Hepatocyte (in vitro differentiated cells): ENCODE data around the gene FOXC2. TPM values are rescaled to one million over a fixed set of nuclear protein-coding genes. Genes with fewer than 3 reads are reported as not detected.

Experiments used
- DNase-seq: peaks from one replicate; pipeline ENCODE4 v3.0.0-alpha.2; 2016; ENCODE audit warnings: low spot score
- H2AFZ ChIP-seq: fragments of 200-600 bp; sonication (generic); 2 replicates; pipeline ENCODE4 v1.6.0; 2016; ENCODE audit warnings: antibody characterized with exemption, mild to moderate bottlenecking
- H3K27ac ChIP-seq: fragments of 200-600 bp; sonication (generic); 2 replicates; pipeline ENCODE4 v1.5.1; 2016; ENCODE audit warnings: mild to moderate bottlenecking
- H3K27me3 ChIP-seq: fragments of 200-600 bp; sonication (generic); 2 replicates; pipeline ENCODE4 v1.6.1; 2016
- H3K36me3 ChIP-seq: fragments of 200-600 bp; sonication (generic); replicated peaks from 2 replicates; pipeline ENCODE4 v1.5.1; 2016; ENCODE audit warnings: low read depth; ENCODE audit not compliant: insufficient read depth
- H3K4me1 ChIP-seq: fragments of 200-600 bp; sonication (generic); 2 replicates; pipeline ENCODE4 v1.5.1; 2016; ENCODE audit warnings: mild to moderate bottlenecking, moderate library complexity; ENCODE audit not compliant: insufficient read depth
- H3K4me2 ChIP-seq: fragments of 200-600 bp; sonication (generic); 2 replicates; pipeline ENCODE4 v1.6.0; 2016
- H3K4me3 ChIP-seq: fragments of 200-600 bp; sonication (generic); 2 replicates; pipeline ENCODE4 v1.5.1; 2016; ENCODE audit warnings: mild to moderate bottlenecking
- H3K79me2 ChIP-seq: fragments of 200-600 bp; sonication (generic); 2 replicates; pipeline ENCODE4 v1.6.0; 2017; ENCODE audit warnings: mild to moderate bottlenecking
- H3K9me2 ChIP-seq: fragments of 200-600 bp; sonication (generic); replicated peaks from 2 replicates; pipeline ENCODE4 v1.6.0; 2017; ENCODE audit warnings: mild to moderate bottlenecking; ENCODE audit not compliant: insufficient read depth
- H3K9me3 ChIP-seq: fragments of 200-600 bp; sonication (generic); 2 replicates; pipeline ENCODE4 v1.5.1; 2016; ENCODE audit warnings: low read depth, mild to moderate bottlenecking
- H4K20me1 ChIP-seq: fragments of 200-600 bp; sonication (generic); 2 replicates; pipeline ENCODE4 v1.6.0; 2016; ENCODE audit warnings: mild to moderate bottlenecking; ENCODE audit not compliant: insufficient read depth, poor library complexity, severe bottlenecking
- CTCF ChIP-seq: fragments of 200-600 bp; sonication (generic); IDR thresholded peaks from 2 replicates; pipeline ENCODE4 v1.5.1; 2016; ENCODE audit warnings: antibody characterized with exemption, mild to moderate bottlenecking; ENCODE audit not compliant: poor library complexity
- EZH2 ChIP-seq: fragments of 200-600 bp; sonication (generic); IDR thresholded peaks from 2 replicates; pipeline ENCODE4 v1.6.1; 2016; ENCODE audit warnings: antibody characterized with exemption, mild to moderate bottlenecking, borderline replicate concordance
- EZH2phosphoT487 ChIP-seq: fragments of 200-600 bp; sonication (generic); IDR thresholded peaks from one replicate; pipeline ENCODE4 v1.6.1; 2018; ENCODE audit warnings: antibody characterized with exemption, mild to moderate bottlenecking, low read depth, moderate library complexity; ENCODE audit not compliant: unreplicated experiment, severe bottlenecking
- WGBS: methylation state at CpG from one replicate; pipeline ENCODE4 v1.1.6; 2016; ENCODE audit warnings: low lambda C conversion rate; ENCODE audit errors: missing lambda C conversion rate; 5-methylcytosine and 5-hydroxymethylcytosine counted together
- polyA plus RNA-seq: library from polyadenylated mRNA; unstranded; fragments of >200 nt; fragmentation: Nextera tagmentation; extraction: Ambion mirVana; gene quantifications from 2 replicates; pipeline ENCODE4 v1.2.1, GENCODE V29; 2016
- total RNA-seq: library from RNA; depleted of rRNA; stranded (reverse); fragments of >200 nt; gene quantifications from 2 replicates; pipeline ENCODE4 v1.2.3, GENCODE V29; 2014

Gene FOXC2
- total and polyA plus RNA-seq, 2 experiments from 2014 or later: 0.30 TPM; not detected in 1

- Histone ChIP-seq H3K27me3 (peaks cover 52% of the 10 kb centered on the region), H2AFZ (no peak overlapping the region)
- WGBS: 88% methylated on average over 16 of the region's 16 CpGs
Measured at GRCh38 chr16:86519007-86519648, 47.5 kb upstream of the FOXC2 start.

GRCh38 chr16:86519649-86520316 is 46.8 kb upstream of the FOXC2 start:
- WGBS: 29% methylated on average over 31 of the region's 31 CpGs

More at GRCh38 chr16:86519007-86519648, 47.5 kb upstream of the FOXC2 start:
- no peaks in the 10 kb centered on the region for H3K9me3 ChIP-seq
- no peak overlapping the region for H3K4me3 ChIP-seq
- peaks cover 21% of the 10 kb centered on the region for H3K4me1 ChIP-seq
- peaks cover 17% of the 10 kb centered on the region for H4K20me1 ChIP-seq
- no peak for DNase-seq
- H3K27ac ChIP-seq: no peak overlapping the region
- H3K9me2 ChIP-seq: no peaks in the 10 kb centered on the region
- H3K4me2 ChIP-seq: no peak overlapping the region
- peaks cover 33% of the 10 kb centered on the region for H3K79me2 ChIP-seq
- TF ChIP-seq EZH2phosphoT487 (no peak), CTCF (no peak), EZH2 (no peak)
- no peaks in the 10 kb centered on the region for H3K36me3 ChIP-seq

GRCh38 chr16:86520317-86521210 is 46.1 kb upstream of the FOXC2 start:
- Histone ChIP-seq H3K36me3 (no peaks in the 10 kb centered on the region), H3K79me2 (peaks cover 19% of the 10 kb centered on the region), H3K27ac (no peak overlapping the region), H3K4me1 (peaks cover 21% of the 10 kb centered on the region), H3K9me3 (no peaks in the 10 kb centered on the region), H3K27me3 (peaks cover 37% of the 10 kb centered on the region), H3K9me2 (no peaks in the 10 kb centered on the region), H3K4me3 (no peak overlapping the region), H3K4me2 (peak overlapping the region; percentile 69), H2AFZ (no peak overlapping the region), H4K20me1 (peaks cover 4% of the 10 kb centered on the region)
- no peak for DNase-seq
- WGBS: 65% methylated on average over 30 of the region's 30 CpGs
- TF ChIP-seq EZH2 (no peak), EZH2phosphoT487 (no peak), CTCF (no peak)

More at GRCh38 chr16:86519649-86520316, 46.8 kb upstream of the FOXC2 start:
- peak overlapping the region; percentile 69 for H3K4me2 ChIP-seq
- H3K27ac ChIP-seq: no peak overlapping the region
- no peaks in the 10 kb centered on the region for H3K36me3 ChIP-seq
- DNase-seq: peak; percentile 86
- H3K4me3 ChIP-seq: no peak overlapping the region
- peaks cover 21% of the 10 kb centered on the region for H3K4me1 ChIP-seq
- no peaks in the 10 kb centered on the region for H3K9me2 ChIP-seq
- peaks cover 11% of the 10 kb centered on the region for H4K20me1 ChIP-seq
- H3K27me3 ChIP-seq: peaks cover 45% of the 10 kb centered on the region
- H3K9me3 ChIP-seq: no peaks in the 10 kb centered on the region
- H2AFZ ChIP-seq: no peak overlapping the region
- TF ChIP-seq CTCF (peak; percentile 94), EZH2 (no peak), EZH2phosphoT487 (no peak)
- peaks cover 27% of the 10 kb centered on the region for H3K79me2 ChIP-seq
